Endothelial cell of umbilical vein (primary cell): ENCODE results near the gene ATP8A2. TPM values are rescaled to one million over a fixed set of nuclear protein-coding genes. Genes with fewer than 3 reads are reported as not detected.

Experiments
- BruUV-seq: library from RNA; stranded (reverse); fragments of 400-500 nt; replicated peaks from 2 replicates; lab custom pipeline; 2021; lab: Mats Ljungman, UMichigan
- CTCF ChIA-PET: fragments of 300-600, 350-600 bp; sonication (Branson Sonifier 250); formaldehyde crosslinking; loops from one replicate; lab custom pipeline; 2021; ENCODE audit warnings: antibody characterized with exemption, inconsistent platforms; lab: Charles Lee
- POLR2A ChIA-PET: fragments of 300-600, 350-600 bp; sonication (Branson Sonifier 250); formaldehyde crosslinking; loops from one replicate; lab custom pipeline; 2021; ENCODE audit warnings: antibody characterized with exemption, inconsistent platforms; lab: Charles Lee
- DNase-seq: peaks from one replicate; pipeline ENCODE4 v3.0.0-alpha.2; 2011; ENCODE audit warnings: low read depth, low spot score
- FAIRE-seq: peaks from 2 replicates; lab custom pipeline; 2011; peaks lifted over from hg19 to GRCh38; lab: Jason Lieb, UNC
- H2AFZ ChIP-seq: 2 replicates; pipeline ENCODE4 v1.6.0; 2012; ENCODE audit warnings: low read depth, low read length, control low read depth, inconsistent platforms
- H3K27ac ChIP-seq: 2 replicates; pipeline ENCODE4 v1.5.1; 2011; ENCODE audit warnings: low read depth, mild to moderate bottlenecking, control low read depth, low read length, moderate library complexity; ENCODE audit not compliant: insufficient read depth
- H3K27me3 ChIP-seq, 2 experiments: 2 replicates each; pipeline versions ENCODE4 v1.6.0 to v1.6.1; 2011; ENCODE audit warnings: low read length in 2 of 2, mixed read lengths in 1 of 2; ENCODE audit not compliant: control insufficient read depth in 2 of 2, insufficient read depth in 2 of 2
- H3K36me3 ChIP-seq, 2 experiments: 2 replicates in 1 of 2; 3 replicates in 1 of 2; pipeline ENCODE4 v1.5.1; 2011; ENCODE audit warnings: low read length in 2 of 2, mild to moderate bottlenecking in 1 of 2, moderate library complexity in 1 of 2; ENCODE audit not compliant: control insufficient read depth in 2 of 2, insufficient read depth in 2 of 2; ENCODE audit errors: extremely low read depth in 1 of 2
- H3K4me1 ChIP-seq: 3 replicates; pipeline ENCODE4 v1.5.1; 2011; ENCODE audit warnings: mild to moderate bottlenecking, low read length; ENCODE audit not compliant: control insufficient read depth, insufficient read depth; ENCODE audit errors: extremely low read depth
- H3K4me2 ChIP-seq: 2 replicates; pipeline ENCODE4 v1.6.1; 2011; ENCODE audit warnings: low read length, control low read depth, mixed read lengths; ENCODE audit not compliant: insufficient read depth
- H3K4me3 ChIP-seq, 3 experiments: fragments of 200-600 bp in 1 of 3; sonication (generic), shearing (Covaris generic) in 1 of 3; replicated peaks in 1 of 3; 2 replicates each; pipeline ENCODE4 v1.5.1; 2011 to 2016; ENCODE audit warnings: control low read depth in 3 of 3, low read length in 3 of 3, mild to moderate bottlenecking in 2 of 3, inconsistent platforms in 1 of 3, low read depth in 1 of 3, moderate library complexity in 1 of 3; ENCODE audit not compliant: insufficient read depth in 1 of 3
- H3K79me2 ChIP-seq: 2 replicates; pipeline ENCODE4 v1.6.0; 2012; ENCODE audit warnings: low read length, inconsistent platforms; ENCODE audit not compliant: control insufficient read depth, insufficient read depth
- H3K9ac ChIP-seq: replicated peaks from 2 replicates; pipeline ENCODE3; 2011; ENCODE audit warnings: low read length, control low read depth; ENCODE audit not compliant: insufficient read depth; ENCODE audit errors: extremely low read depth
- H3K9me1 ChIP-seq: replicated peaks from 3 replicates; pipeline ENCODE4 v1.6.0; 2011; ENCODE audit warnings: mild to moderate bottlenecking, low read length; ENCODE audit not compliant: control insufficient read depth, insufficient read depth; ENCODE audit errors: extremely low read depth
- H3K9me3 ChIP-seq: replicated peaks from 2 replicates; pipeline ENCODE4 v1.5.1; 2012; ENCODE audit warnings: low read length, inconsistent platforms; ENCODE audit not compliant: control insufficient read depth, insufficient read depth
- H4K20me1 ChIP-seq: replicated peaks from 2 replicates; pipeline ENCODE3; 2011; ENCODE audit warnings: mild to moderate bottlenecking, low read length; ENCODE audit not compliant: control insufficient read depth, insufficient read depth; ENCODE audit errors: extremely low read depth
- CTCF ChIP-seq, 2 donors: IDR thresholded peaks; 1 replicate in 1 of 2; 2 replicates in 1 of 2; pipeline ENCODE4 v1.5.1; 2011; ENCODE audit warnings: low read length in 2 of 2, mild to moderate bottlenecking in 2 of 2, moderate library complexity in 2 of 2, control low read depth in 1 of 2, inconsistent platforms in 1 of 2, low read depth in 1 of 2; ENCODE audit not compliant: insufficient read depth in 1 of 2; ENCODE audit errors: extremely low read depth in 1 of 2
- EZH2 ChIP-seq: IDR thresholded peaks from 2 replicates; pipeline ENCODE4 v1.6.1; 2012; ENCODE audit warnings: borderline replicate concordance, low read depth, mild to moderate bottlenecking, moderate library complexity, low read length, inconsistent platforms; ENCODE audit not compliant: severe bottlenecking
- FOS ChIP-seq: IDR thresholded peaks from 2 replicates; pipeline ENCODE4 v1.6.1; 2011; ENCODE audit warnings: mild to moderate bottlenecking, low read length, moderate library complexity, borderline replicate concordance; ENCODE audit not compliant: insufficient read depth
- GATA2 ChIP-seq: IDR thresholded peaks from 2 replicates; pipeline ENCODE4 v1.7.0; 2011; ENCODE audit warnings: low read depth, mild to moderate bottlenecking, moderate library complexity, mixed read lengths, low read length; ENCODE audit not compliant: insufficient read length, insufficient read depth
- JUN ChIP-seq: IDR thresholded peaks from 2 replicates; pipeline ENCODE4 v1.6.1; 2011; ENCODE audit warnings: borderline replicate concordance, low read depth; ENCODE audit not compliant: insufficient read length, insufficient read depth
- MAX ChIP-seq: IDR thresholded peaks from 2 replicates; pipeline ENCODE4 v1.6.1; 2011; ENCODE audit not compliant: insufficient read depth, insufficient read length
- MYC ChIP-seq: IDR thresholded peaks from one replicate; pipeline ENCODE4 v1.6.1; 2011; ENCODE audit warnings: mild to moderate bottlenecking, low read depth, low read length
- POLR2A ChIP-seq: IDR thresholded peaks from 2 replicates; pipeline ENCODE4 v1.6.1; 2012; ENCODE audit warnings: low read depth, mild to moderate bottlenecking, control low read depth, low read length
- dilution Hi-C: fragments of 300-500 bp; cut with MboI; formaldehyde crosslinking; loops from one replicate; pipeline ENCODE4 v1.15.0; 2019; ENCODE audit warnings: low sequenced_read_pairs; ENCODE audit not compliant: extremely low pct_ligation_motif_present
- intact Hi-C: fragments of 100-400 bp; cut with micrococcal nuclease; formaldehyde crosslinking; loops from one replicate; pipeline ENCODE4 v1.10.0; 2022
- polyA plus RNA-seq, 4 experiments: library from polyadenylated mRNA; depleted of rRNA in 3 of 4; stranded (reverse) in 3 of 4; unstranded in 1 of 4; fragments of >200 nt; gene quantifications; 2 replicates each; pipeline versions ENCODE4 v1.2.1 to v1.2.3, GENCODE V29; 2011 to 2012; ENCODE audit warnings: missing spikeins in 1 of 4
- total RNA-seq: library from RNA; stranded (reverse); gene quantifications from 2 replicates; pipeline ENCODE4 v1.2.3, GENCODE V29; 2021

ATP8A2 gene
- total and polyA plus RNA-seq, 2 donors (not counting 3 experiments of a cell fraction or from before 2014, with no cell fraction given), result 0.11 to 0.49 TPM

- DNase-seq (no peak), FAIRE-seq (no peak)
- H3K27me3 ChIP-seq, result peaks cover 0 to 3% of the 10 kb centered on the region in 2 experiments
- dilution Hi-C loops (no loop called here), intact Hi-C loops (no loop called here)
- no peaks in the 10 kb centered on the region for H4K20me1 ChIP-seq
- CTCF ChIA-PET, result no interaction called here
- BruUV-seq, result no TSS peak
- H3K4me3 ChIP-seq, result no peak overlapping the region
- H3K27ac ChIP-seq, result no peak overlapping the region
- H3K4me1 ChIP-seq, result no peaks in the 10 kb centered on the region
- no peaks in the 10 kb centered on the region for H3K36me3 ChIP-seq
- H3K4me2 ChIP-seq, result no peak overlapping the region
- POLR2A ChIA-PET, result no interaction called here
- no peaks in the 10 kb centered on the region for H3K9me1 ChIP-seq
- no peaks in the 10 kb centered on the region for H3K79me2 ChIP-seq
- no peaks in the 10 kb centered on the region for H3K9me3 ChIP-seq
- H3K9ac ChIP-seq, result no peak overlapping the region
- TF ChIP-seq EZH2 (no peak), MYC (no peak), FOS (no peak), JUN (no peak), GATA2 (no peak)
- no peak overlapping the region for H2AFZ ChIP-seq
Observed at GRCh38 chr13:25806264-25806974, 434.6 kb downstream of the ATP8A2 start.

- no peaks in the 10 kb centered on the region for H3K9me1 ChIP-seq
- CTCF ChIA-PET, result interaction anchor here (0.6 kb wide), 1 partner anchor 22 kb away, joined by 3 read pairs; no protein-coding TSS in a partner anchor
- DNase-seq (no peak), FAIRE-seq (no peak)
- H3K36me3 ChIP-seq, result no peaks in the 10 kb centered on the region
- H3K79me2 ChIP-seq, result no peaks in the 10 kb centered on the region
- POLR2A ChIA-PET, result interaction anchor here (0.7 kb wide), 1 partner anchor 263 kb away, joined by 3 read pairs; no protein-coding TSS in a partner anchor
- no peak overlapping the region for H3K4me3 ChIP-seq
- H2AFZ ChIP-seq, result no peak overlapping the region
- peaks cover 0 to 3% of the 10 kb centered on the region in 2 experiments for H3K27me3 ChIP-seq
- TF ChIP-seq GATA2 (no peak), JUN (no peak), CTCF (IDR thresholded peaks at IDR 0.05; ENCODE audit: extremely low read depth in 1 of 2, insufficient read depth in 1 of 2, low read depth in 1 of 2, low read length in 2 of 2) (no peak), MAX (no peak), EZH2 (no peak), POLR2A (no peak), FOS (no peak)
- no peaks in the 10 kb centered on the region for H3K4me1 ChIP-seq
- BruUV-seq, result no TSS peak
- intact Hi-C loops, result no loop called here
- H3K9ac ChIP-seq, result no peak overlapping the region
- dilution Hi-C loops, result no loop called here
- H3K27ac ChIP-seq, result no peak overlapping the region
- no peaks in the 10 kb centered on the region for H3K9me3 ChIP-seq
- no peaks in the 10 kb centered on the region for H4K20me1 ChIP-seq
- H3K4me2 ChIP-seq, result no peak overlapping the region
Observed at GRCh38 chr13:25807562-25807961, 435.8 kb downstream of the ATP8A2 start.
